HepG2 (cell line): ENCODE data around the gene ABTB2. TPM values are rescaled to one million over a fixed set of nuclear protein-coding genes. Genes with fewer than 3 reads are reported as not detected.

Experiments used
- ATAC-seq: fragments of 200-7000 bp; cut with Tn5 transposase; 3 replicates; pipeline ENCODE4 v1.9.1; 2020; ENCODE audit warnings: mild to moderate bottlenecking, moderate library complexity
- BruUV-seq: library from RNA; stranded (reverse); fragments of 400-500 nt; replicated peaks from 2 replicates; lab custom pipeline; 2021; lab: Mats Ljungman, UMichigan
- CTCF ChIA-PET: fragments of 300-600 bp; formaldehyde crosslinking; extraction: SDS; loops from one replicate; lab custom pipeline; 2021; ENCODE audit warnings: low total read pairs, inconsistent platforms, low intra/inter-chr PET ratio; lab: Yijun Ruan, JAX
- POLR2A ChIA-PET: fragments of 350-600 bp; sonication (Branson Sonifier 250); formaldehyde crosslinking; loops from one replicate; lab custom pipeline; 2020; ENCODE audit warnings: antibody characterized with exemption, inconsistent platforms; lab: Yijun Ruan, JAX
- DNase-seq: peaks from one replicate; pipeline ENCODE4 v3.0.0-alpha.2; 2015; ENCODE audit warnings: low spot score
- FAIRE-seq: peaks from 3 replicates; lab custom pipeline; 2011; peaks lifted over from hg19 to GRCh38; lab: Jason Lieb, UNC
- H2AFZ ChIP-seq: one replicate; pipeline ENCODE4 v1.6.1; 2011; ENCODE audit warnings: low read length, inconsistent platforms
- H3K27ac ChIP-seq: fragments of 300-600 bp; 3 replicates; pipeline ENCODE4 v1.8.0; 2011; ENCODE audit warnings: mixed run types, mild to moderate bottlenecking, mixed read lengths, low read length, inconsistent platforms; ENCODE audit not compliant: insufficient read depth; ENCODE audit errors: extremely low read length
- H3K27me3 ChIP-seq, 2 experiments: fragments of 200-600 bp in 1 of 2; 2 replicates in 1 of 2; 3 replicates in 1 of 2; pipeline versions ENCODE4 v1.6.0 to v1.8.0; 2011; ENCODE audit warnings: low read length in 2 of 2, mild to moderate bottlenecking in 2 of 2, moderate library complexity in 2 of 2, inconsistent platforms in 1 of 2; ENCODE audit not compliant: insufficient read depth in 2 of 2, control insufficient read depth in 1 of 2
- H3K36me3 ChIP-seq, 2 experiments: fragments of 200-600 bp in 1 of 2; replicated peaks in 1 of 2; 2 replicates in 1 of 2; 3 replicates in 1 of 2; pipeline versions ENCODE4 v1.5.1 to v1.8.0; 2011; ENCODE audit warnings: low read length in 2 of 2, inconsistent platforms in 1 of 2; ENCODE audit not compliant: insufficient read depth in 2 of 2, control insufficient read depth in 1 of 2
- H3K4me1 ChIP-seq: 2 replicates; pipeline ENCODE4 v1.5.1; 2012; ENCODE audit warnings: low read length, inconsistent platforms; ENCODE audit not compliant: insufficient read depth
- H3K4me2 ChIP-seq: 2 replicates; pipeline ENCODE4 v1.6.0; 2011; ENCODE audit warnings: low read depth, low read length, inconsistent platforms
- H3K4me3 ChIP-seq, 3 experiments: fragments of 200-600 bp in 1 of 3; sonication (generic), shearing (Covaris generic) in 1 of 3; replicated peaks in 1 of 3; 2 replicates each; pipeline ENCODE4 v1.5.1; 2011 to 2016; ENCODE audit warnings: low read length in 3 of 3, inconsistent platforms in 2 of 3, low read depth in 2 of 3, mild to moderate bottlenecking in 2 of 3, control low read depth in 1 of 3, mixed read lengths in 1 of 3; ENCODE audit not compliant: insufficient read depth in 1 of 3
- H3K79me2 ChIP-seq: one replicate; pipeline ENCODE4 v1.6.1; 2011; ENCODE audit warnings: low read length, inconsistent platforms; ENCODE audit not compliant: insufficient read depth
- H3K9ac ChIP-seq: 2 replicates; pipeline ENCODE4 v1.6.0; 2011; ENCODE audit warnings: mild to moderate bottlenecking, low read depth, low read length, inconsistent platforms; ENCODE audit not compliant: insufficient read depth
- H3K9me3 ChIP-seq: 2 replicates; pipeline ENCODE4 v1.5.1; 2012; ENCODE audit warnings: mild to moderate bottlenecking, low read length
- H4K20me1 ChIP-seq: 2 replicates; pipeline ENCODE4 v1.6.0; 2011; ENCODE audit warnings: inconsistent platforms, mild to moderate bottlenecking, low read length, moderate library complexity; ENCODE audit not compliant: insufficient read depth
- CBFB ChIP-seq: sonication (generic); formaldehyde crosslinking; IDR thresholded peaks from 2 replicates; pipeline ENCODE4 v1.4.0; 2020; ENCODE audit warnings: missing genetic modification reagents
- CREB1 ChIP-seq, 2 experiments: fragments of 450-650 bp in 1 of 2; IDR thresholded peaks; 2 replicates each; pipeline ENCODE4 v1.6.1; 2016 to 2017; ENCODE audit warnings: control low read depth in 1 of 2, mild to moderate bottlenecking in 1 of 2, missing compliant biosample characterization in 1 of 2, missing genetic modification characterization in 1 of 2
- PRDM4 ChIP-seq: sonication (generic); formaldehyde crosslinking; IDR thresholded peaks from 2 replicates; pipeline ENCODE4 v1.9.0; 2021; ENCODE audit warnings: missing genetic modification reagents, borderline replicate concordance
- RBFOX2 ChIP-seq: fragments of 200-400 bp; formaldehyde crosslinking; IDR thresholded peaks from 2 replicates; pipeline ENCODE4 v1.6.1; 2017; ENCODE audit warnings: low read depth, mild to moderate bottlenecking, low read length
- ZNF589 ChIP-seq: sonication (generic); formaldehyde crosslinking; conservative IDR thresholded peaks from 2 replicates; pipeline ENCODE4 v1.8.0; 2022; ENCODE audit warnings: mild to moderate bottlenecking, moderate library complexity, missing genetic modification reagents
- WGBS: methylation state at CpG from one replicate; pipeline ENCODE4 v1.1.6; 2017; ENCODE audit warnings: low lambda C conversion rate; 5-methylcytosine and 5-hydroxymethylcytosine counted together
- in situ Hi-C: cut with HindIII; loops from 2 replicates; pipeline ENCODE4 v1.10.0; 2017; ENCODE audit warnings: low pct_unique_long_range_greater_than_20kb; ENCODE audit not compliant: extremely low pct_ligation_motif_present
- intact Hi-C: fragments of 100-400 bp; cut with micrococcal nuclease; formaldehyde crosslinking; loops from one replicate; pipeline ENCODE4 v1.10.0; 2022; ENCODE audit not compliant: unreplicated experiment
- polyA plus RNA-seq, 8 experiments: library from polyadenylated mRNA; depleted of rRNA in 3 of 8; stranded (reverse) in 7 of 8; unstranded in 1 of 8; fragments of >200 nt; fragmentation: Illumina TruSeq in 4 of 8; extraction: Trizol in 4 of 8; gene quantifications; 2 replicates each; pipeline versions ENCODE4 v1.2.1 to v1.2.3, GENCODE V29; 2011 to 2016; ENCODE audit warnings: low read depth in 4 of 8, missing spikeins in 1 of 8, mixed read lengths in 1 of 8; ENCODE audit not compliant: insufficient read depth in 1 of 8
- total RNA-seq, 5 experiments: library from RNA; depleted of rRNA; stranded (reverse); fragments of >200 nt; fragmentation: Illumina TruSeq; extraction: Trizol; gene quantifications; 2 replicates each; pipeline ENCODE4 v1.2.3, GENCODE V29; 2016; ENCODE audit warnings: low read depth in 1 of 5
- TF ChIP-seq, protein P1 (sequence below): sonication (generic); formaldehyde crosslinking; IDR thresholded peaks from 2 replicates; pipeline ENCODE4 v1.5.0; 2020; ENCODE audit warnings: mild to moderate bottlenecking, missing genetic modification reagents

The ABTB2 gene
- total and polyA plus RNA-seq, 2 of the 13 experiments (the other 11 are each of a cell fraction or from before 2014, with no cell fraction given): 5.1 to 15.4 TPM

GRCh38 chr11:34124885-34125668 is 232.7 kb downstream of the ABTB2 start:
- Histone ChIP-seq H3K4me1 (no peaks in the 10 kb centered on the region), H3K9me3 (no peaks in the 10 kb centered on the region), H3K4me2 (no peak overlapping the region), H3K79me2 (no peaks in the 10 kb centered on the region), H3K27me3 (no peaks in the 10 kb centered on the region), H4K20me1 (no peaks in the 10 kb centered on the region), H3K27ac (no peak overlapping the region), H3K4me3 (no peak overlapping the region), H3K36me3 (peaks cover 31 to 84% of the 10 kb centered on the region in 2 experiments), H2AFZ (no peak overlapping the region), H3K9ac (no peak overlapping the region)
- FAIRE-seq: no peak
- in situ Hi-C loops (no loop called here), intact Hi-C loops (no loop called here)
- ATAC-seq: no peak
- 95% methylated on average over 4 of the region's 4 CpGs for WGBS
- TSS peak; percentile 17 for BruUV-seq
- TF ChIP-seq ZNF589: no peak
- 0 out of 2 replicates have a peak, but pooled peaks have one; percentile 25 for TF ChIP-seq RBFOX2
- no peak for DNase-seq
- ChIA-PET CTCF (no interaction called here), POLR2A (no interaction called here)

GRCh38 chr11:34120651-34121050 is 237.2 kb downstream of the ABTB2 start:
- Histone ChIP-seq H2AFZ (no peak overlapping the region), H3K4me1 (no peaks in the 10 kb centered on the region), H3K9ac (no peak overlapping the region), H4K20me1 (no peaks in the 10 kb centered on the region), H3K27ac (no peak overlapping the region), H3K36me3 (peaks cover 39 to 89% of the 10 kb centered on the region in 2 experiments), H3K9me3 (no peaks in the 10 kb centered on the region), H3K79me2 (no peaks in the 10 kb centered on the region), H3K27me3 (no peaks in the 10 kb centered on the region), H3K4me2 (no peak overlapping the region), H3K4me3 (no peak overlapping the region)
- no peak for FAIRE-seq
- intact Hi-C loops (no loop called here), in situ Hi-C loops (no loop called here)
- no peak for DNase-seq
- ChIA-PET CTCF (no interaction called here), POLR2A (no interaction called here)
- no peak for TF ChIP-seq PRDM4
- no peak for TF ChIP-seq CBFB
- TF ChIP-seq CREB1 (IDR thresholded peaks at IDR 0.05): no peak
- TF ChIP-seq CREB1 (CRISPR knock-in tag; IDR thresholded peaks at IDR 0.05): no peak
- TF ChIP-seq, protein P1, sequence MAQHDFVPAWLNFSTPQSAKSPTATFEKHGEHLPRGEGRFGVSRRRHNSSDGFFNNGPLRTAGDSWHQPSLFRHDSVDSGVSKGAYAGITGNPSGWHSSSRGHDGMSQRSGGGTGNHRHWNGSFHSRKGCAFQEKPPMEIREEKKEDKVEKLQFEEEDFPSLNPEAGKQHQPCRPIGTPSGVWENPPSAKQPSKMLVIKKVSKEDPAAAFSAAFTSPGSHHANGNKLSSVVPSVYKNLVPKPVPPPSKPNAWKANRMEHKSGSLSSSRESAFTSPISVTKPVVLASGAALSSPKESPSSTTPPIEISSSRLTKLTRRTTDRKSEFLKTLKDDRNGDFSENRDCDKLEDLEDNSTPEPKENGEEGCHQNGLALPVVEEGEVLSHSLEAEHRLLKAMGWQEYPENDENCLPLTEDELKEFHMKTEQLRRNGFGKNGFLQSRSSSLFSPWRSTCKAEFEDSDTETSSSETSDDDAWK (CRISPR knock-in tag): no peak
- no TSS peak for BruUV-seq
- 99% methylated on average over 4 of the region's 4 CpGs for WGBS
- ATAC-seq: no peak
